ENCODE results near the gene TMEM184A. TPM values are rescaled to one million over a fixed set of nuclear protein-coding genes. Genes with fewer than 3 reads are reported as not detected.

The TMEM184A gene
- total and polyA plus RNA-seq, 7 donors, result 0.28 to 60.3 (median 9.3) TPM; not detected in 3

DNA sequence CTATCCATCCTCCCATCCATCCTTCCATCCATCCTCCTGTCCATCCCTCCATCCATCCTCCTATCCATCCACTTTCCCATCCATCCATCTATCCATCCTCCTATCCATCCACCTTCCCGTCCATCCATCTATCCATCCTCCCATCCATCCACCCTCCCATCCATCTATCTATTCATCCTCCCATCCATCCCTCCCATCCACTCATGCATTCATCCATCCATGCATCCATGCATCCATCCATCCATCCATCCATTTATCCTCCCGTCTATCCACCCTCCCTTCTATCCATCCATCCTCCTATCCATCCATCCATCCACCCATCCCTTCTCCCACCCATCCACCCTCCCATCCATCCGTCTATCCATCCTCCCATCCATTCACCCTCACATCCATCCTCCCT, 39.0 kb upstream of the TMEM184A start:
- no peaks in the 10 kb centered on the region for H3K4me1 ChIP-seq
- TF ChIP-seq, protein P1, sequence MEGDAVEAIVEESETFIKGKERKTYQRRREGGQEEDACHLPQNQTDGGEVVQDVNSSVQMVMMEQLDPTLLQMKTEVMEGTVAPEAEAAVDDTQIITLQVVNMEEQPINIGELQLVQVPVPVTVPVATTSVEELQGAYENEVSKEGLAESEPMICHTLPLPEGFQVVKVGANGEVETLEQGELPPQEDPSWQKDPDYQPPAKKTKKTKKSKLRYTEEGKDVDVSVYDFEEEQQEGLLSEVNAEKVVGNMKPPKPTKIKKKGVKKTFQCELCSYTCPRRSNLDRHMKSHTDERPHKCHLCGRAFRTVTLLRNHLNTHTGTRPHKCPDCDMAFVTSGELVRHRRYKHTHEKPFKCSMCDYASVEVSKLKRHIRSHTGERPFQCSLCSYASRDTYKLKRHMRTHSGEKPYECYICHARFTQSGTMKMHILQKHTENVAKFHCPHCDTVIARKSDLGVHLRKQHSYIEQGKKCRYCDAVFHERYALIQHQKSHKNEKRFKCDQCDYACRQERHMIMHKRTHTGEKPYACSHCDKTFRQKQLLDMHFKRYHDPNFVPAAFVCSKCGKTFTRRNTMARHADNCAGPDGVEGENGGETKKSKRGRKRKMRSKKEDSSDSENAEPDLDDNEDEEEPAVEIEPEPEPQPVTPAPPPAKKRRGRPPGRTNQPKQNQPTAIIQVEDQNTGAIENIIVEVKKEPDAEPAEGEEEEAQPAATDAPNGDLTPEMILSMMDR (IDR thresholded peaks at IDR 0.05), result no peak
- TF ChIP-seq POLR2AphosphoS5 (IDR thresholded peaks at IDR 0.05) (no peak), POLR2A (IDR thresholded peaks at IDR 0.05) (no peak), EP300 (IDR thresholded peaks at IDR 0.05) (no peak)
- H3K9me3 ChIP-seq, result no peaks in the 10 kb centered on the region
- H3K27ac ChIP-seq, result no peak overlapping the region
- 86 to 90% methylated on average over 3 of the region's 3 CpGs for WGBS, 2 donors
- H3K27me3 ChIP-seq, result peaks cover 15 to 78% (median 42%) of the 10 kb centered on the region in 3 donors
- DNase-seq, result no peak
- H3K4me3 ChIP-seq, result no peak overlapping the region
- H3K36me3 ChIP-seq, result no peaks in the 10 kb centered on the region
- intact Hi-C loops (cut with DNase I), result no loop called here

- H3K4me3 ChIP-seq, result no peak overlapping the region
- H3K27me3 ChIP-seq, result peaks cover 15 to 82% (median 52%) of the 10 kb centered on the region in 3 donors
- no peak for TF ChIP-seq POLR2AphosphoS5 (IDR thresholded peaks at IDR 0.05)
- TF ChIP-seq, protein P1 (IDR thresholded peaks at IDR 0.05), result no peak
- TF ChIP-seq EP300 (IDR thresholded peaks at IDR 0.05), result no peak
- no peak for TF ChIP-seq POLR2A (IDR thresholded peaks at IDR 0.05)
- no peaks in the 10 kb centered on the region for H3K4me1 ChIP-seq
- H3K9me3 ChIP-seq, result peaks cover 0 to 6% (median 2%) of the 10 kb centered on the region in 4 donors
- no peak for DNase-seq
- WGBS, 2 donors, result 84% methylated on average over 4 of the region's 4 CpGs
- intact Hi-C loops (cut with DNase I), result no loop called here
- H3K27ac ChIP-seq, result no peak overlapping the region
- H3K36me3 ChIP-seq, result no peaks in the 10 kb centered on the region
Measured at GRCh38 chr7:1593904-1594421, 38.0 kb upstream of the TMEM184A start.

DNA sequence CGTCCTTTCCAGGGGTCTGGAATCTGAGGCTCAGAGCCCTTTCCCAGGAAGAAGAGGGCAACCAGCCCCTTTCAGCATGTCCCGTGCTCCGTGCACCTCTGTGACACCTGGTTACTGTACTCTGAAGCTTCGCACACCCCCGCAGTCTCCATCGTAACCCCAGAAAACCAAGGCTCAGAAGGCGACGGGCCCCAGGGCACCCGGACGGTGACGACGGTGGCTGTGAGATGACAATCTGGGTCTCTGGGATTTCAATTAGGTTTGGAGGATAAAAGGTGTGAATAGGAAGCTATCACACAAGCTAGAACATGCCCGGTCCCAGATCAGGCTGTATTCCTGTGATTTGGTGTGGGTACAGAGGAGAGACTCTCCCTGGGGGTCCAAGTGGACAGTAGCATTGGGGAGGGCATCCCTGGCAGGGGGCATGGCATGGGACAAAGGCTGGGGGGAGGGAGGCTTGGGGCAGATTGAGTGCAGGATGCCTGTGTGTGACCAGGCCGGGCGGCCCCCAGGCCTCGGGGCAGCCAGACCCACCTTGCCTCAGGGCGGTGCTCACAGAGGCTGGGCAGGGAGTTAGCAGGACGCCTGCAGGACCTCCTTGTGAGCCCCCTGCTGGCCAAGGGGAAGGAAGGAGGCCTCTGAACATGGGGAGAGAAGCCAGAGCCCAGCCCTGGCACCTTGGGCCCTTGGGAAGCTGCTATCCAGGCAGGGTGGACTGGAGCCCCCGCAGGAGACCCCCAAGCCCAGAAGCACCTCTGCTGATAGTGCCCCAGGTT, 37.3 kb upstream of the TMEM184A start:
- H3K4me3 ChIP-seq, result no peak overlapping the region
- H3K27ac ChIP-seq, result no peak overlapping the region
- 64 to 68% methylated on average over 19 of the region's 19 CpGs for WGBS, 2 donors
- intact Hi-C loops (cut with DNase I), result no loop called here
- no peak for DNase-seq
- peaks cover 0 to 7% (median 3%) of the 10 kb centered on the region in 4 donors for H3K9me3 ChIP-seq
- TF ChIP-seq POLR2A (IDR thresholded peaks at IDR 0.05) (no peak), POLR2AphosphoS5 (IDR thresholded peaks at IDR 0.05) (no peak), EP300 (IDR thresholded peaks at IDR 0.05) (no peak)
- TF ChIP-seq, protein P1 (IDR thresholded peaks at IDR 0.05), result no peak
- peaks cover 15 to 85% (median 54%) of the 10 kb centered on the region in 3 donors for H3K27me3 ChIP-seq
- H3K36me3 ChIP-seq, result no peaks in the 10 kb centered on the region
- no peaks in the 10 kb centered on the region for H3K4me1 ChIP-seq

GRCh38 chr7:1592299-1592871, 36.4 kb upstream of the TMEM184A start:
- H3K27me3 ChIP-seq, result peaks cover 15 to 90% (median 51%) of the 10 kb centered on the region in 3 donors
- WGBS, 2 donors, result 43 to 67% methylated on average over 20 of the region's 20 CpGs
- no peaks in the 10 kb centered on the region for H3K36me3 ChIP-seq
- intact Hi-C loops (cut with DNase I), result no loop called here
- TF ChIP-seq, protein P1 (IDR thresholded peaks at IDR 0.05), result no peak
- TF ChIP-seq EP300 (IDR thresholded peaks at IDR 0.05) (no peak), POLR2A (IDR thresholded peaks at IDR 0.05) (no peak), POLR2AphosphoS5 (IDR thresholded peaks at IDR 0.05) (no peak)
- DNase-seq, result no peak
- peaks cover 0 to 7% (median 3%) of the 10 kb centered on the region in 4 donors for H3K9me3 ChIP-seq
- H3K4me3 ChIP-seq, result no peak overlapping the region
- H3K4me1 ChIP-seq, result no peaks in the 10 kb centered on the region
- H3K27ac ChIP-seq, result no peak overlapping the region

All from sigmoid colon (tissue), 7 donors.